ENCODE data around the gene NBEAL2.

DNA sequence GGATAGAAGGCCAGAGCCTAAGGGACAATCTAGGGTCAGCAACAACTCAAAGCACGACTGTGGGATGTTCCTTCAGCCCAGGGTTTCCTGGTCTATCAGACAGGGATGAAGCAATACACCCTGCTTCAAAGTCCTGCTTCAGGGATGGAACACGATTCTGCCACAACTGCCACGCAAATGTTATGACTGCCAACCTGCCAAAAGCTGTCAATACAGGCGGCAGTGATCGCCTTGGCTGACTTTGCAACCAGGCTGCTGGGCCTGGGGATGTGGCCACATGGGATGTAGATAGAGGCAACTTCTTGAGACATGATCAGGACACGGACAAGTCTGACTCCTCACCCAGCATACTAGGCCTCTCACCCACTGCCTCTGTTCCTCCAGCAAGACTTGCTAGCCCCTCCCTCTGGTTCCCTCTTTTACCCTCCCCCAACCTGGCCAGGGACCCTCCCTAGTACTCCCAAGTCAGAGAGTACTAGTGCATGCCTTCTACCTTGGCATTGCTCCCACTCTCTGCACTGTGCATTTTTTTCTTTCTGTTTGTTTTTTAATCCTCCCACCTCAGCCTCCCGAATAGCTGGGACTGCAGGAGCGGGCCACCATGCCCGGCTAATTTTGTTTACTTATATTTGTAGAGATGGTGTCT, 10.6 kb upstream of the NBEAL2 start:
- no peak for TF ChIP-seq POLR2A (IDR thresholded peaks at IDR 0.05)
- TF ChIP-seq CTCF (IDR thresholded peaks at IDR 0.05) = no peak
